Astrocyte (in vitro differentiated cells and primary cell): Measurements from ENCODE around the gene SPOCK1. TPM values are rescaled to one million over a fixed set of nuclear protein-coding genes. Genes with fewer than 3 reads are reported as not detected.

Source experiments
- DNase-seq: peaks from one replicate; pipeline ENCODE4 v3.0.0-alpha.2; 2010; ENCODE audit warnings: low read depth
- FAIRE-seq: peaks from 2 replicates; lab custom pipeline; 2011; peaks lifted over from hg19 to GRCh38; lab: Jason Lieb, UNC
- H2AFZ ChIP-seq: 2 replicates; pipeline ENCODE4 v1.6.0; 2012; ENCODE audit warnings: low read depth, low read length, inconsistent platforms
- H3K27ac ChIP-seq: 2 replicates; pipeline ENCODE4 v1.5.1; 2011; ENCODE audit warnings: low read depth, low read length, inconsistent platforms
- H3K27me3 ChIP-seq: 2 replicates; pipeline ENCODE4 v1.6.0; 2011; ENCODE audit warnings: low read length, inconsistent platforms; ENCODE audit not compliant: insufficient read depth
- H3K36me3 ChIP-seq: 2 replicates; pipeline ENCODE4 v1.5.1; 2011; ENCODE audit warnings: low read length, inconsistent platforms; ENCODE audit not compliant: insufficient read depth
- H3K4me1 ChIP-seq: 2 replicates; pipeline ENCODE4 v1.5.1; 2011; ENCODE audit warnings: low read length, inconsistent platforms; ENCODE audit not compliant: insufficient read depth
- H3K4me2 ChIP-seq: 2 replicates; pipeline ENCODE4 v1.6.0; 2012; ENCODE audit warnings: low read length, inconsistent platforms
- H3K4me3 ChIP-seq: 2 replicates; pipeline ENCODE4 v1.5.1; 2011; ENCODE audit warnings: low read depth, mild to moderate bottlenecking, low read length, inconsistent platforms; ENCODE audit not compliant: insufficient read depth
- H3K79me2 ChIP-seq: 2 replicates; pipeline ENCODE4 v1.6.0; 2012; ENCODE audit warnings: mild to moderate bottlenecking, low read length, inconsistent platforms; ENCODE audit not compliant: insufficient read depth
- H3K9ac ChIP-seq: 2 replicates; pipeline ENCODE4 v1.6.0; 2012; ENCODE audit warnings: mild to moderate bottlenecking, low read length, inconsistent platforms
- H3K9me3 ChIP-seq: 2 replicates; pipeline ENCODE4 v1.5.1; 2012; ENCODE audit warnings: low read depth, mild to moderate bottlenecking, low read length, inconsistent platforms; ENCODE audit not compliant: insufficient read depth
- H4K20me1 ChIP-seq: 2 replicates; pipeline ENCODE4 v1.6.0; 2012; ENCODE audit warnings: low read length, inconsistent platforms; ENCODE audit not compliant: insufficient read depth
- H3K27ac Mint-ChIP-seq: one replicate; pipeline ENCODE4 v1.8.0; 2021; ENCODE audit warnings: mild to moderate bottlenecking, mixed read lengths; ENCODE audit not compliant: unreplicated experiment
- H3K27me3 Mint-ChIP-seq: one replicate; pipeline ENCODE4 v1.8.0; 2021; ENCODE audit warnings: low read depth, mixed read lengths; ENCODE audit not compliant: unreplicated experiment
- H3K36me3 Mint-ChIP-seq: one replicate; pipeline ENCODE4 v1.8.0; 2021; ENCODE audit warnings: low read depth, mixed read lengths; ENCODE audit not compliant: unreplicated experiment
- H3K4me1 Mint-ChIP-seq: one replicate; pipeline ENCODE4 v1.8.0; 2021; ENCODE audit warnings: low read depth, mixed read lengths; ENCODE audit not compliant: unreplicated experiment
- H3K4me3 Mint-ChIP-seq: one replicate; pipeline ENCODE4 v1.8.0; 2021; ENCODE audit warnings: mild to moderate bottlenecking, moderate library complexity, mixed read lengths; ENCODE audit not compliant: unreplicated experiment
- H3K9me3 Mint-ChIP-seq: one replicate; pipeline ENCODE4 v1.8.0; 2021; ENCODE audit warnings: mild to moderate bottlenecking, mixed read lengths; ENCODE audit not compliant: unreplicated experiment
- EZH2 ChIP-seq: IDR thresholded peaks from 2 replicates; pipeline ENCODE4 v1.6.1; 2012; ENCODE audit warnings: mild to moderate bottlenecking, low read length, inconsistent platforms; ENCODE audit not compliant: insufficient read depth
- total RNA-seq: library from RNA; stranded (reverse); gene quantifications from 2 replicates; pipeline ENCODE4 v1.2.1, GENCODE V29; 2021
- TF ChIP-seq, protein P1 (sequence below): IDR thresholded peaks from 2 replicates; pipeline ENCODE4 v1.5.1; 2011; ENCODE audit warnings: low read depth, mild to moderate bottlenecking, inconsistent platforms, low read length, moderate library complexity; ENCODE audit not compliant: insufficient read depth

The SPOCK1 gene
- total RNA-seq, 1 donor from 2014 or later, result 53.5 TPM

DNA sequence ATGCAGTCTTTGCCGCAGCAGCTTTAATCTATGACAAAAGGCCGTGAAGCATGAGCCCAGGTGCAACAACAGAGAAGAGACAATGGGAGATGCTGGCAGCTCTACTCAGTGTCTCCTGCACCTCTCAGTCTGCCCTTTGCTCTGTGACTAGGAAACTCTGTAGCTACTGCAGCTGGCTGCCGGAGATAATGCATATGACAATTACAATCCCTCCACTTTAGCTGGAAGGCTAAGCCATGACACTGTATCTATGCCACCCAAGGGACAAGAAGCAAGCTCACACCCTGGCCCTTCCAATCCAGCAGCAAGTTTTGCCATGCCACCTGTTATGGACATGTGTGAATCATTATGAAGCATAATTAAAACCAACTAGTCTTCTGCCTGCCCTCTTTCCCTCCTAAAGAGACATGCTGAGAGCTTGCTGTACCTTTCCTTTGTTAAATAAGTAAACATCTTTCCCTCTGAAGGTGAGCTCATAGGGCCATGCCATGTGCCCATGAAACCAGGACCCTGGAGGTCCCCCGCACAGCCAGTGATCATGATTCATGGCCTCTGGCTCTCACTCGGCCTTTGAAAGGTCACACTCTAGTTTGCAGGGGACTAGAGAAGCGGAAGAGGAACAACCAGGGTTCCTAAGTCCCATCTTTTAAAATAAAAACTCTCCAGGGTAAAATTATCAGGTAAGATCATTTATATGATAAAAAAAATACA, 219.4 kb downstream of the SPOCK1 start:
- H3K9ac ChIP-seq, result no peak overlapping the region
- DNase-seq (no peak), FAIRE-seq (no peak)
- no peak overlapping the region for H3K27ac ChIP-seq
- peaks cover 40% of the 10 kb centered on the region for H3K79me2 ChIP-seq
- no peaks in the 10 kb centered on the region for H3K36me3 ChIP-seq
- peaks cover 50% of the 10 kb centered on the region for H4K20me1 ChIP-seq
- Mint-ChIP-seq H3K4me3 (no peak overlapping the region), H3K36me3 (peaks cover 2% of the 10 kb centered on the region), H3K27ac (no peak overlapping the region), H3K4me1 (peaks cover 15% of the 10 kb centered on the region), H3K9me3 (peaks cover 5% of the 10 kb centered on the region), H3K27me3 (peaks cover 5% of the 10 kb centered on the region)
- H2AFZ ChIP-seq, result no peak overlapping the region
- H3K9me3 ChIP-seq, result no peaks in the 10 kb centered on the region
- no peak for TF ChIP-seq EZH2
- TF ChIP-seq, protein P1, sequence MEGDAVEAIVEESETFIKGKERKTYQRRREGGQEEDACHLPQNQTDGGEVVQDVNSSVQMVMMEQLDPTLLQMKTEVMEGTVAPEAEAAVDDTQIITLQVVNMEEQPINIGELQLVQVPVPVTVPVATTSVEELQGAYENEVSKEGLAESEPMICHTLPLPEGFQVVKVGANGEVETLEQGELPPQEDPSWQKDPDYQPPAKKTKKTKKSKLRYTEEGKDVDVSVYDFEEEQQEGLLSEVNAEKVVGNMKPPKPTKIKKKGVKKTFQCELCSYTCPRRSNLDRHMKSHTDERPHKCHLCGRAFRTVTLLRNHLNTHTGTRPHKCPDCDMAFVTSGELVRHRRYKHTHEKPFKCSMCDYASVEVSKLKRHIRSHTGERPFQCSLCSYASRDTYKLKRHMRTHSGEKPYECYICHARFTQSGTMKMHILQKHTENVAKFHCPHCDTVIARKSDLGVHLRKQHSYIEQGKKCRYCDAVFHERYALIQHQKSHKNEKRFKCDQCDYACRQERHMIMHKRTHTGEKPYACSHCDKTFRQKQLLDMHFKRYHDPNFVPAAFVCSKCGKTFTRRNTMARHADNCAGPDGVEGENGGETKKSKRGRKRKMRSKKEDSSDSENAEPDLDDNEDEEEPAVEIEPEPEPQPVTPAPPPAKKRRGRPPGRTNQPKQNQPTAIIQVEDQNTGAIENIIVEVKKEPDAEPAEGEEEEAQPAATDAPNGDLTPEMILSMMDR, result no peak
- H3K4me3 ChIP-seq, result no peak overlapping the region
- peaks cover 16% of the 10 kb centered on the region for H3K4me1 ChIP-seq
- H3K27me3 ChIP-seq, result no peaks in the 10 kb centered on the region
- no peak overlapping the region for H3K4me2 ChIP-seq

DNA sequence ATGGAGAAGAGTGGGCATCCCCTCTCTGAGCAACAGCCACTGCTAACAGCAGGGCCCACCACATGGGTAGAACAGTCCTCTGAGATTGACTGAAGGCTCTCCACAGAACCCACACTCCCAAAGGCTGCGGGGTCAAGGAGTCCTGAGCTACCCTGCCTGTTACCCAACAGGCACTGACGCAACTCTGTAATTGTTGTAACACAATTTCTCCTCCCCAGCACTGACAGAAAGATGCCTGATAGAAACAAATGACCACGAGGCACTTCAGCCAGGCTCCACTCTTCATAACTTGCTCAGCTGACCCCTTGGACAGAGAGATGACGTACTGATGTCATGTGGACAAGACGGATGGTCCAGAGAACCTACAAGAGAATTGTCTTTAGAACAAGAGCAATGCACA, 220.7 kb downstream of the SPOCK1 start:
- no peak overlapping the region for H3K4me3 Mint-ChIP-seq
- H3K36me3 ChIP-seq, result no peaks in the 10 kb centered on the region
- no peaks in the 10 kb centered on the region for H3K27me3 ChIP-seq
- peaks cover 40% of the 10 kb centered on the region for H3K79me2 ChIP-seq
- TF ChIP-seq EZH2, result no peak
- H3K36me3 Mint-ChIP-seq, result peaks cover 2% of the 10 kb centered on the region
- peaks cover 44% of the 10 kb centered on the region for H4K20me1 ChIP-seq
- H2AFZ ChIP-seq, result no peak overlapping the region
- H3K27ac ChIP-seq, result no peak overlapping the region
- peaks cover 15% of the 10 kb centered on the region for H3K4me1 Mint-ChIP-seq
- H3K4me2 ChIP-seq, result no peak overlapping the region
- H3K9me3 ChIP-seq, result no peaks in the 10 kb centered on the region
- H3K27ac Mint-ChIP-seq, result no peak overlapping the region
- no peak overlapping the region for H3K9ac ChIP-seq
- DNase-seq (no peak), FAIRE-seq (no peak)
- no peak overlapping the region for H3K4me3 ChIP-seq
- H3K27me3 Mint-ChIP-seq, result peaks cover 5% of the 10 kb centered on the region
- peaks cover 22% of the 10 kb centered on the region for H3K4me1 ChIP-seq
- peaks cover 5% of the 10 kb centered on the region for H3K9me3 Mint-ChIP-seq

DNA sequence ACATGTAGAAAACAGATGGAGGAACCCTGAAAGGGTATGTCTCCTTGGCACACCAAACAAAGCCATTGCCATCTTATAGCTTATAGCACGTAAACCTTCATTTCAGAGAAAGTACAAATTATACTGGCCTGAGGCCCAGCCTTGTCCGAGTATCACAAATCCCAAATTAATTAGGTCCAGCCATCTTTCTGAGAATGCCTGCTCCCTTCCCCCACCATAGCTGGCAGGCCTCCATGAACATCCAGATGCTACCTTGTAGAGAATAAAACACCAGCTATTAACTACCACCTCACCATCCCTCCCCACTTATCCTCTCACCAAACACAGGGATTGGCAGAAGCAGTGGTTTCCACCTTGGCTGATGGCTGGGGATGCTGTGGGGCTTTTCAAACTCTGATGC, 224.0 kb downstream of the SPOCK1 start:
- peaks cover 5% of the 10 kb centered on the region for H3K9me3 Mint-ChIP-seq

More for the DNA sequence above, 224.0 kb downstream of the SPOCK1 start:
- Mint-ChIP-seq H3K36me3 (peaks cover 2% of the 10 kb centered on the region), H3K27ac (no peak overlapping the region), H3K27me3 (peaks cover 2% of the 10 kb centered on the region), H3K4me3 (no peak overlapping the region), H3K4me1 (peaks cover 14% of the 10 kb centered on the region)
- Histone ChIP-seq H3K9me3 (no peaks in the 10 kb centered on the region), H3K27ac (no peak overlapping the region), H3K4me2 (no peak overlapping the region), H3K27me3 (no peaks in the 10 kb centered on the region), H2AFZ (no peak overlapping the region), H3K9ac (no peak overlapping the region), H3K4me1 (peaks cover 9% of the 10 kb centered on the region), H3K4me3 (no peak overlapping the region), H3K79me2 (peaks cover 40% of the 10 kb centered on the region), H4K20me1 (peaks cover 27% of the 10 kb centered on the region), H3K36me3 (no peaks in the 10 kb centered on the region)
- FAIRE-seq (no peak), DNase-seq (no peak)
- TF ChIP-seq EZH2, result no peak
